ENCODE measurements around the gene TRMT112.

The TRMT112 gene

DNA sequence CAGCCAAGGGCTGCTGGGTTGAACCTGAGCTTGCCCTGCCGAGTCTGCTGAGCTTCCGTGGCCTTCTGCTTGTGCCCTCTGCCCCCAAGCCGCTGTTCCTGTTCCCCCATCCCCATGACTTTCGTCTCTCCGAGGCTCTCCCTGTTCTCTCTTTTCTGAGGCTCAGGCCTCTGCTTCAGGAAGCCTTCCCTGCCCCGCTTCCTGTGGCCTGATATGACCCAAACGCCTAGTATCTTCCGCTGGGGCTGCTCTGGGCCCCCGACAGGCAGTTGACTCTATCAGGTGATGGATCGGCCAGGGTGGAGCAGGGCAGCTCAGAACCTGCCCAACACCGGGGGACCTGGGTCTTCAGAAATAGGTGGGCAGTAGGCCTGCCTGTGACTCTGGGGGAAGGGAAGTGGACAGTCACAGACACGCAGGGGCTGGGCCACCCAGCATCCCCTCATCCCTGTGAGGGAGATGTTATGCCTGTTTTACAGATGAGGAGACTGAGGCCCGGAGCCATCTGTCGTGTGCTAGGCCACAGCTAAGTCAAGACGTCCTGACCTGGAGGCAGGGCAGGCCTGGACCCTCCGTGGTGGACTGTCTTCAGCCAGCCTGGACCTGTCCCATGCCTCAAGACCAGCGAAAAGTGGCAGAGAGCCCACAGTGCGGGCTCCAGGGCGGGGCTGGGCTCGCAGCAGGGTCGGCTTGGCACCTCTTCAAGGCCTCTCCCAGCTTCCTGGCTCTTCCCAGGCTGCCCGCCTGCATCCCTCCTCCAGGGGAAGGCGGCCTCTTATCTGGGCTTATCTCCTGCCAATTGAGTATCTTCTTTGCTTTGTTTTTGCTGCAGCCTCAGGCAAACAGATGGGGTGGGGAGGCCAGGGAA lies 49.1 kb downstream of the TRMT112 start:
- DNase-seq = peak in 1 of 5 experiments; percentile 2

- DNase-seq = no peak
Observed at GRCh38 chr11:64267207-64267945, 50.0 kb downstream of the TRMT112 start.
